Measurements from ENCODE around the gene LIN7A.
A peak's percentile ranks its signal among the peaks of the same experiment; 100 is the strongest.

LIN7A gene

DNA sequence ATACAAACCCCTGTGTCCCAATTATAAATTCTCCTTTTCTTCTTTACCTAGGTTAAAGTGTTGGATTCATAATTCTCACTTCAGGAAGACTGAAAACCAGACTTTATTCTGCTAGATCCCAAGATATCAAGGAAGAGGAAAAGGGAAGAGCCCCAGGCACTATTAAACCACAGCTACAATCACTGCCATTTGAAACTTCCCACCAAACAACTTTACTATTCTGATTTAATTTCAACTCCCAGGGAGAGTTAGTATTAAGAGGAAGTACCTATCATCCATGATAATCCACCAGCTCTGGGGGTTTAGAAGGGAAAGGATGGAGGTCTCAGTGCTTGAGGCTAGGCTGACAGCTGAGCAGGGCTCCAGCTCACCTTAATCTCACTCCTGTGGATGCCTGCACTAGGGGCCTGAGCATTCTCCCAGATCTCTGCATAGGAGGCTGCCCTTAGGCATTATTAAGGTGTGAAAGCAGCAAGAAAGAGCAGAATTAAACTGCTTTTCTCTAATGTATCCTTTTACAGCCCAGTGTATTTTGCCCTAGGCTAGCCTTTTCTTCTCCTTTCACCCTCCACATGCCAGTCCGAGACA, 168.1 kb downstream of the LIN7A start:
- DNase-seq (ENCODE audit: insufficient read length, low spot score), result no peak
- FAIRE-seq, result no peak

DNA sequence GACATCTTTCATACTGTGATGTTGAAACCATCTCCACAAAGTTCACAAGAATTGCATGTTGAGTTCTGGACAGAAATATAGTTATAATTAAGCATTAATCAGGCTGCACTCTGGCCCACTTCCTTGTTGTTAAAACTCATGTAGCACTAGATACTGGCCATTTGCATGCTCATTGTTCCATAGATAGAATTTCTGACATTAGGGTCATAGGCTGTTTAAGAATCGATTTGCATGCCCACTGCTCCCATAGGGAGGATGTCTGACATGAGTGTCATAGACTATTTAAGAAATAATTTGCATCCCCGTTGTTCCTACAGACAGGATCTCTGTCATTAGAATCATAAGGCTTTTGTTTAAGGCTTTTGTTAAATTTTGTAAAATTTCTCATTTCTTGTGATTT, 170.8 kb downstream of the LIN7A start:
- FAIRE-seq (no peak), DNase-seq (ENCODE audit: insufficient read length, low spot score) (no peak)

DNA sequence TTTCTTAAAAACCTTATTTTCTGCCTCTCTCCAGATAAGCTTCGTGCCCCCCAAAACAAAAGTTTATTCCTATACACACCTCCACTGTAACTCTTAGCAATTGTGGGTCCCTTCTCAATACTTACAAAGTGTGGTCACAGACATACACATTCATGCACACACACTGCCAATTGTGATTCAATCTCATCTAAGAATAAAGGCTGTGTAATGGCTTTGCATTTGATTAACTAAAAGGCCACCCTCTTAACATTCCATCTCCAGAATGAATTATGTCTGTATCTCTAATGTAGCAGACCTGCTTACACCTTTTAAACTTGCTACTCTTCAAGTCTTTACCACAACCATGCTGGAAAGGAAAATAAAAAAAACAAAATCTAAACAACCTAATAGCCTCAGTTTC, 171.5 kb downstream of the LIN7A start:
- DNase-seq (ENCODE audit: insufficient read length, low spot score), result no peak
- FAIRE-seq, result no peak

DNA sequence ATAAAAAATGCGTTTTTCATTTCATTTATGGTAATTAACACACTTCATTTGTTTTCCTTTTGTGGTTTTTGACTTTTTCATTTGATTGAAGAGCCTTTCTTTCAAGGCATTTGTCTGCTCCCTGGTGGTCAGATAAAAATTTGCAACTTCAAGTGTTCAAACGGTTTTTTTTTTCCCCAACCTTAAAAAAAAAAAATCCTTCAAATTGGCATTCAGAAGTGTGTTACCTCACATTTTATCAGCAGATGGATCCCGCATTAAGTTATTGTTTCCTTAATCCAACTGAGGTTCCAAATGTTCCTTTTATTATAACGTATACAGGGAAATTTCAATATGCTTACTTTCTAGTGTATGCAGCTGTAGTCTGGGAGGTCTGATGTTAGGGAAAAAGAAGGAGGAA, 173.9 kb downstream of the LIN7A start:
- FAIRE-seq, result no peak
- DNase-seq (ENCODE audit: insufficient read length, low spot score), result peak; percentile 5

DNA sequence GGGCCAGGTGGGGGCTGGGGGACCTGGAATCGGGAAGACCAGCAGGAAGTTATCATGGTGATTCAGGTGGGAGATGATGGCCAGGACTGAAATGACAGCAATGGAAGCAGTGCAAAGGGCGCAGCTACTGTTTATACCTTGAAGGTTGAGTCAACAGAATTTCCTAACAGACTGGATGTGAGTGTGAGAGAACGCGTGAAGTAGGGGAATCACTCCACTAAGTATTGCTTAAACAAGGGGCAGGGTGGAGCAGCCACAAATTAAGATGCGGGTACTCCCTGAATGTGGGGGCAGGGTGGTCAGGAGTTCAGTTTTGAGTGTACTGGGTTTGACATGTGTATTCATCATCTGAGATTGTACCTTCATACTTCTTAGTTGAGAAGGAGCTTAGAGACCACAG, 175.9 kb downstream of the LIN7A start:
- no peak for FAIRE-seq
- no peak for DNase-seq (ENCODE audit: insufficient read length, low spot score)

DNA sequence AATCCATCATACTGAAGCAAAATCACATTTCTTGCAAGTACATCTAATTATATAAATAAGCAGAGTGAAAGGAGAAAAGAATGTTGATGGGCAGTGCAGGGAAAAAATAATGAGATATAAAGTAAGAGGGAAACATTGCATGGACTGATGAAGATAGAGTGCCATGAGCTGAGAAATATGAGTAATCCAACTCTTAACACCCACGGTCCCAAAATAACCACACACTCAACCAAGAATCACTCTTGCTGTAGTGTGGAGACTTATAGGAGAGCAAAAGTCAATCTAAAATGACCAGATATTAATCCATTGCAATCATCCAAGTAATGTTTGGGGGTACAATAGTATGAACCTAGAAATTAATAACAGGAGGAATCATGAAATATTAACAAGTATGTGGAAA, 180.9 kb downstream of the LIN7A start:
- FAIRE-seq (no peak), DNase-seq (ENCODE audit: insufficient read length, low spot score) (no peak)

DNA sequence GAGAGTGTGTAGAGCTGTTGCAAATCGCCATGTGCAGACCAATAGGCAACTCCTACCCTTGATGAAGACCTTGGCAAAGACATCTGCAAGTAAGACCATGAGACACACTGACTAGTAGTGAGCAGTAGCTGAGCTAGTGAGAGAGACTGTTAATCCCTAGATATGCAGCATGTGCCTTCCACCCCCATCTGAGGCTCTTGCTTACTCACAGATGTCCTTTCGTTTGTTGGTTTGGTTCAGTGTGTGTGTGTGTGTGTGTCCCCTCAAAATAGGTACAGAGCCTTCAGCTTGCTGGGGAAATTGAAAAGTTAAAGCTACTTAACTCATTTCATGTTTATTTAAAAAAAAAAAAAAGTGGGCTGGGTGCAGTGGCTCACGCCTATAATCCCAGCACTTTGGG, 183.5 kb downstream of the LIN7A start:
- DNase-seq (ENCODE audit: insufficient read length, low spot score), result no peak
- no peak for FAIRE-seq

DNA sequence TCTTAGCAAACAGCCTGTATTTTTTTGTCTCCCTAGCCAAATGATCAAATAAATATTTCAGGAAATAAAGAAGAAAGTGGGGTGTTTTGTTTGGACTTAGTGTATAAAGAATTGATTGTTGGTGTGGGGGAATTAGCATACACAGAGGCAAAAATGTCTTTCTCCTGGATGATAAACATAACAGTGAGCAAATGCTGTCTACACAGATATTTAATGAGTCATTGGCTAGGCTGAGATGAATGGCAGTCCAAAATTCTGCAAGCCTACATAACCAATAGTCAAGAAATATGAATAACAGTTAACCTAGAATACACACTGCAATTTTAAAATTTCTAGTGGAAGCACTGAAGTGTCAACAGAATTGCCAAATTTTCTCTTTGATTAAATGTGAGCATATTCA, 185.3 kb downstream of the LIN7A start:
- FAIRE-seq, result no peak
- DNase-seq (ENCODE audit: insufficient read length, low spot score), result no peak

DNA sequence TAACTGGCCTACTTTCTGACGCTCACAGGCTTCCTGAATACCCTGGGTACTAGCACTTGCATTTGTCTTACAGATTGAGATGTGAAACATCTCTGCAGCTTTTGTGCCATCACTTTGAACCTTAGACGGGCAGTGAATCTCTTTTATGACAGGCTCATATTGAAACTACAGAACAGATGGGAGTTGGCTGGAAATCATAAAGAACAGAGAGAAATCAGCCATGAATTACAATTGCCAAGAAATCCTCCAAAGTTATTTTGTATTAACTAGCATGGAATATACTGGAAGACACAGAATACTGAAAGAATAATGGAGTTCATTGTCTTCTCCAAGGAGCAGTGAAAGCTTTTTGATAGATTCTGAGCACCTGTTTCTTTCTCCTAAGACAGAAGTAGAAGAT, 188.3 kb downstream of the LIN7A start:
- DNase-seq (ENCODE audit: insufficient read length, low spot score), result no peak
- FAIRE-seq, result no peak

DNA sequence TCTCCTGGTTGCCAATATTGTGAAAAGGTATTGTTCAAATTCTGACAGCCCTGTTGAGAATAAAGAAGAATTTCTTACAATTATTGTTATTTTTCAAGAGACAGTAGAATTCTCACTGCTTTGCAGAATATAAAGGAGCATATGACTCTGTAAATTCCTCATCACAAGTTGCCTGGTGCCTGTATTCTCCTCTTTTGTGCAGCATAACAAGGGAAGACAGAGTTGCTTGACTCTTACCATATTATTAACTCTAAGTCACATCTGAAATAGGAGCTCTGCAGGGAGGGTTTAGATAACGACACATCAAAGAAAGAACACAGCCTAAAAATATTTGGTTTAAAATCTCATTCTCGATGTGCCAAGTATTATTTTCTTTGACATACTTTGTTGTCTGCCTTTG, 189.9 kb downstream of the LIN7A start:
- FAIRE-seq, result no peak

DNA sequence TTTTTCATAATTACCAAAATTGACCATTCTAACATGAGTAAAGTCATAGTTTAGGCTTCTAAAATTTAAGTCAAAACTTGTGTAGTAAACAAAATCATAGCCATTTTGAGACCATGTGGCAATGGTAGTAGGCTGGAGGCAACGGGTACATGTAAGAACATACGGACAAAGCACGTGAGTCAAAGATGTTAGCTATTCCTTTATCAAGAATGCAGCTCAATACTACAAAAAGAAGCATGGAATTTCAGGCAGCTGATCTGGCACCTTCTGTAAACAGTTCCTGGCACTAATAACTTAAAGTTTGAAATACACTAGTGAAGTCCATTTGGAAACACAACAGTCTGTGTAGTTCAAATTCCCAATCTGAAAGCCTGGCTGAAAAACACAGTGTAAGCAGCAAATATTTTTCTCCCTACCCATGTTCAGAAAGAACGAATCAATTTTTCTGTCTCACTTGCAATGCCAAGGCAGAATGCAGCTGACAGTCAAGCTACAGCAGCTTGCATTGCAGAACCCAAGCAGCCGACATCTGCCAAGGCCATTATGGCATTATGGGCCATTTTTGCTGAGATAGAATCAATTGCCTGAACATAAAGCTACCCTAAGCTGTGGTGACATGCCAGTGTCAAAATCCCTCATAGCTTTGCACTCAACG, 191.8 kb downstream of the LIN7A start:
- peak; percentile 9 for FAIRE-seq
- no peak for DNase-seq (ENCODE audit: insufficient read length, low spot score)

More for the DNA sequence above, 189.9 kb downstream of the LIN7A start:
- DNase-seq (ENCODE audit: insufficient read length, low spot score), result no peak
